ENCODE results near the gene TBX15.

The TBX15 gene

DNA sequence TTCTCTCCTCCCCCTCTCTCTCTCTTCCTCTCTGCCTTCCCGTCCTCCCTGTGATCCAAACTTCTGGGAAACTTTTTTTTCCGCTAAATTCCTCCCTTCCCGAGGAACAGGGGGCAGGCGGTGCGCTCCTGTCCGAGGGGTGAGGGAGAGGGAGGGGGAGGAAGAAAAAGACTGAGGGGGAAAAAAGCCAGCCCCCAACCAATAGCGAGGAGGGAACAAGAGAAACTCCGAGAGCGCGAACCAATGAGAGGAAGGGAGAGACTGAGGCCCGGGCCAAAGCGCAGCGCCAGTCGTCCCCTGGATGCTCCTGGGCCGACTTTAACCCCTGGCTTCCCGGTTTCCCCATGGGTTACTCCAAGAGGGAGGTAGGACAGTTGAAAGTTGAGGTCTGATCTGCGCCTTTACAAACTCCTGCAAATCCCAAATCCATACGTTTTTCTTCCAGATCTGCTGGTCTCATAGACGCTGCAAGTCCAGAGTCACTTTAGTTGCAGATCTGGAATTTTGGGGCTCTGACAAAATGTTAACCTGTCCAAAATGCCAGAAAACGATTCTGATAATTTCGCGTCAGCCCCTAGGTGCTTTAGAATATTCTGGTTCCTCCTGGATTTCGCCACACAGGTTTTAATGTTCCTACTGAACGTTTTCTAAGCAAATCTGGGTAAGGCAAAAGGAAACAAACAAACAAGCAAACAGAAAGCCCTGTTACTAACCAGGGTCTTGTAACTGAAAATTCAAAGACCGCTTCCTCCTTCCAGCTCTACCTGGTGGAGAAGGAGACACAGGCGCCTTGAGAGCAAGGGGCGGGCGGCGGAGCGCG lies at the start of gene TBX15:
Gene TBX15 (minus strand): TSS at position 158 of the 820 bp plus-strand sequence. CDS start 548 bp downstream, outside the sequence.
- DNase-seq = no peak

GRCh38 chr1:119034359-119034758 lies 46.2 kb upstream of the TBX15 start:
- no peak for DNase-seq

DNA sequence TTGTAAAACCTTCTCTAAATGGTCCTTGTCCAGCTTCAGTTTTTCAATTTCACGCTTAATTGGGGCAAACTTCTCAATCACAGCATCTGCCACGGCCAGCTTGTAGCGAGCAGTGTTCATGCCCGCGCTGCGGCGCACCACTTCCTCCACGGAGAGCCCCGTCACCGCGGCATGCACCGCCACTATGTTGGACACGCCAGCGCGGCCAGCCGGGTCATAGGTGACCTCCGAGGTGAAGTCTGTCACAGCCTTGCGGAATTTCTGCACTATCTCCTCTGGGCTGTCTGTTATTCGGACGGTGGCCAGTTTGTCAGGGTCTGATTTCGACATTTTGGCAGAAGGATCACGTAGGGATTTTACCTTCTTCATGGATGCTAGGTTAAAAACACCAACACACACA lies 44.8 kb upstream of the TBX15 start:
- DNase-seq = no peak

GRCh38 chr1:119027759-119028158 lies 39.6 kb upstream of the TBX15 start:
- no peak for DNase-seq

- DNase-seq = no peak
Observed at GRCh38 chr1:119026956-119027355, 38.8 kb upstream of the TBX15 start.

DNA sequence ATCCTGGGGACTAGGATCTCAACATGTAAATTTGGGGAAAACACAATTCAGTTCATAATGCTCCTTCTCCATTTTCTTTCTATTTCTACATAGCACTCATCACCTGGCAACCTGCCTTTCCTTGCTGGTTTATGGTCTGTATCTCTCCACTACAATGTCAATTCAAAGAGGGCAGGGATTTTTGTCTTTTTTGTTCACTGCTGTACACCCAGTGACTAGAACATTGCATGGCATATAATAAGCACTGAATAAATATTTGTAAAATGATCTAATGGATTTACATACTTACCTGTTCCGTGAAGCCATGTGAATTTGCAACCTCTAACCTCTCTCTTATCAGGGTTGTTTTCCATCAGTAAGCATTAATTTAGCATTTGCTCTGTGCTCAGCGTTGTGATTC lies 27.4 kb upstream of the TBX15 start:
- DNase-seq = no peak

DNA sequence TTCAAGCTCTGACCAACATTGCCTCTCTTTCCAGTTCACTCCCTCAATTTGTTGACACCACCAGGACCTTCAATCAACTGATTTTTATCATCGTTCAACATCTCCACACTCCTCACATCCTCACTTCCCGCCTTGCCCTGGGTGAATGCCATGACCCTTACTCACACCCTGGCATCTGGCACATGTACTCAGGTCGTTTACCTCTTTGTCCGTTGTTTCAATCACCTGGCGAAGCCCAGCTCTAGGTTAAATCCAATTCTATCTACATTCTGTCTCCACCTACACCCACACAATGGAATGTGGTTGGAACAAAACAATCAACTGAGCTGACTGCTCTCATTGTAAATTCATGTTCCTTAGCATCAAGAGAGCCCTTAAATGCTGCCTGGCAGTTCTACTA lies 24.2 kb upstream of the TBX15 start:
- DNase-seq = no peak

GRCh38 chr1:119011706-119012105 lies 23.6 kb upstream of the TBX15 start:
- no peak for DNase-seq

DNA sequence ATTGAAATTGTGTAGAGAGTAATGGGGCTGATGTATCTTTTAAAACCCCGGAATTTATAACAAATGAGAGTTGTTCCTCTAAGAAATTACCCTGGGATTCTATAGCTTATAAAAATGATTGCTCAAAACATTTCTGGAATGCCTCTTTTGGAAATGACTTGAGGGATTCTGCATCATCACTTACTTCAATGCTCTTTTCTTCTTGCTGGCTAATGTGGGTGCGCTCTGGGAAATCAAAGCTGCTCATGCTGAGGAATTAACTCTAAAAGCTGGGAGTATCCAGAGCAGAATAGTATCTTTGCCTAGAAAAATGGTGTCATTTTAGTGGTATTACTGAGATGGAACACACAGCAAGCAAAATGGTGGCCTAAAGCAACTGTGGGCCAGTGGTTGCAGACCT lies 23.0 kb upstream of the TBX15 start:
- no peak for DNase-seq

DNA sequence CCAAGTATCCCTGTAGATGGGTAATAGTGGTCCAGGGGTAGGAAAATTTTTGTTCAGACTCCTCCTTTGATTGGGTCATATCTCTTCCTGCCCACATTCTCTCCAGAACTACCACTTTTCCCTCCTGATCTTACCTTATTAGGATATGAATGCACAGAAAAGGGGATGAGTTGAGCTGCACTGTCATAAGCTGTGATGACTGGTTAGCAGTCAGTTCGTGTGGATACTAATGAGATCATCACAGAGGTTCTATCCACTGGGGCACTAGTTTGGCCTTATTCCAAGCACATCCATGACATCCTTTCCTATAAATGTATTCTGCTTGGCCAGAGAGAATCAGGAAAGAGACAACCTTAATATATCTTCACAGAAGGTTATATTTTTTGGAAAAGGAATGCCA lies 22.1 kb upstream of the TBX15 start:
- DNase-seq = no peak

GRCh38 chr1:119009312-119009655 lies 21.1 kb upstream of the TBX15 start:
- no peak for DNase-seq

DNA sequence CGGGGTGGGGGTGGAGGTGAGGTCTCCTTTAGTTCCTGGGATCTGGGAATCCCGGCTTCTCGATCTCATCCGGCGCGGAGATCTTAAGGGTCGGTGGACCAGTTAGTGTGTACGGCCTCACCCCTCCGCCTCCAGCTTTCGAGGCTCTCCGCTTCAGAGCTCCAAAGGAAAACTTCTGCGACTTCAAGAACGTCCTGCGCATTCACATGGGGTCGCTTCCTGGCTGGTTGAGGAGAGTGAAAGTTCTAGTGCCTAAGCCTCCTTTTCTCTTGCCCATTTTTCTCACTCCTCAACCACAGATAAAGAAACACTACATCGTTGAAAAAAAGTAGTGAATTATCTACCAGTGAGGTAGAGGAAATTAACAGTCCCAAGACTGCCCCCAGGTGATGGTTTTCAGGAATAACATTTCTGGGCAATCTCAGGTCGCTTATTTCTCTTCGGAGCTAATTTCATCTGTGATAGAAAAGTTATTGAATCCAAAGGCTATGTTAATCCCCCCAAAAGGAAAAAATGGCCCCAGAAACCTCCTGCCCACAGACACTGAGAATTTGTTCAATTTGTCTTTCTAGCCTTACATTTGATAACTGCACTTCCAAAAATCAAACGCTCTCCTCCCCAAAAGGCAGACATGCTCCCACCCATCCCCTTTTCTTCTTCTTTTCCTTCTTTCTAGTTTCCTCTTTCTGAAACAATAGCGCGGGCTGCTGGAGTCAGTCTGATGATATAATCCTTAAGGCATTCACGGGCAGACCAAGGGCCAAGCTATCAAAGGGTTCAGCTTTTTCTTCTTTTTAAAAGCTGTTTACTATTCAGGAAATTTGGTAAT lies 20.6 kb upstream of the TBX15 start:
- peak; percentile 42 for DNase-seq

- DNase-seq = peak; percentile 9
Observed at GRCh38 chr1:119007670-119008482, 19.7 kb upstream of the TBX15 start.

DNA sequence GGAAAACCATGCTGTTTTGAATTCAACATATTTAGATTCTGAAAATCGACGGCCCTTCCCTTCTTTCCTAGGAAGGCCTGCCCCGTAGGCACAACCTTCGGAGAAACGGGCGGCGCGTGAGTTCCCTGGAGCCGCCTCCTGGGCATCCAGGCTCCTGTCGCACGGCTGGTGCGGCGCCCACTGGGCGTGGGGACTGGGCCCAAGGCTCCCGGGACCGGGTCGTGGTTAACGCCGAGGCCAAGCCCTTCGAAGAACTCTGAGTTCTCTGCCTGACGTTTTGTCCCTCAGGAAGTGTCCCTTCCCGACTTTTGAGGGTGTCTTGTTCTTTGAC lies 19.2 kb upstream of the TBX15 start:
- no peak for DNase-seq

- no peak for DNase-seq
Observed at GRCh38 chr1:119006406-119007279, 18.5 kb upstream of the TBX15 start.

GRCh38 chr1:119005724-119006405 lies 17.7 kb upstream of the TBX15 start:
- no peak for DNase-seq

DNA sequence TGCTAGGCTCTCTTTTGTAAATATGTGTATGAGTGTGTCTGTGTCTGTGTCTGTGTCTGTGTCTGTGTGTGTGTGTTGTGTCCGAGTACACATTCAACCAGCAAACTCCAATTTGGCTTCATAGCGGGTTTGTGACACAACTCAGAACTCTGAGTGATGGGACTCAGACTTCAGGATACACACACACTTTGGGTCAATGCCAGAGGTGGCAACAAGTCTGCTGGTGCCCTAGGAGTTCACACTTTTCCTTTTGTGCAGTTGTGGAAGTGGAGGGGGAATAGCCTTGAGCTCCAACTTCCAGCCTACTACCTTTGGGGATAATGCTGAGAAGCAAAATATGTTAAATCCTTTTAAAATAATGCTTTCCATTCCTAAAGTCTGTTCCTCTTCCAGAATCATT lies 16.6 kb upstream of the TBX15 start:
- no peak for DNase-seq

DNA sequence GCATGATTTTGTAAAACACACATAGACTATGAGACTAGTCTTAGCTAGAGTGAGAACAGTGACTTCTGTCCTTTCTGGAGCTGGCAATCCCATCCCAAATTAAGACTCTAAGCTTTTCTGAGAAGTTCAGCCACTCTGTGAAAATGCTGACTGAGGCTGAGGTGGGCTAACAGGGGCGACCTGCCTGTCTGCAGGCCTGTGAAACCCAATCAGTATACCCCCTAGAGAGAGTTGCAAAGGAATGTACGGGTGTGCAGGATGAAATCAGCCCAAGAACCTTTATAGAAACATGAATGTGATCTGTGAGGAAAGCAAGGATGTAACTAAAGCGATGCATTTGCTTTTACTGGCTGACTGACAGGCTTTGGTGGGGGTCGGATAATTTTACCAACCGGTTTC lies 16.0 kb upstream of the TBX15 start:
- no peak for DNase-seq

- no peak for DNase-seq
Observed at GRCh38 chr1:119003413-119004128, 15.4 kb upstream of the TBX15 start.

GRCh38 chr1:119002028-119002686 lies 14.0 kb upstream of the TBX15 start:
- peak; percentile 15 for DNase-seq

Measured in stimulated activated CD4-positive, alpha-beta T cell treated with anti-CD3 and anti-CD28 coated beads, Interleukin-15, amount 100 ng/mL, for 24 hours (primary cell).